Liver (tissue), 3 donors: ENCODE measurements around the gene SPAG8.

Experiments used
- CTCF ChIP-seq: fragments of 150-350 bp; IDR thresholded peaks from 2 replicates; pipeline ENCODE4 v1.5.1; 2017; ENCODE audit warnings: improper control_type of control experiment, low read depth, low read length; ENCODE audit not compliant: missing input control
- RAD21 ChIP-seq, 2 donors: IDR thresholded peaks; 2 replicates each; pipeline ENCODE4 v1.6.1; 2016; ENCODE audit warnings: antibody characterized with exemption in 2 of 2, mild to moderate bottlenecking in 2 of 2
- SP1 ChIP-seq: IDR thresholded peaks from 2 replicates; pipeline ENCODE4 v1.6.1; 2018; ENCODE audit warnings: antibody characterized with exemption, mild to moderate bottlenecking
- TAF1 ChIP-seq: conservative IDR thresholded peaks from 2 replicates; pipeline ENCODE4 v1.6.1; 2016; ENCODE audit warnings: antibody characterized with exemption, mild to moderate bottlenecking
- donor health status: healthy.
- donor health status: healthy.

- TF ChIP-seq RAD21 (IDR thresholded peaks at IDR 0.05) (no peak), TAF1 (no peak), CTCF (no peak), SP1 (no peak)
Measured at GRCh38 chr9:35810122-35810521, 1.9 kb downstream of the SPAG8 start.
